Gastroesophageal sphincter (tissue), 3 donors: Measurements from ENCODE around the gene MCRIP2.

Experiments
- EP300 ChIP-seq: sonication (generic); formaldehyde crosslinking; IDR thresholded peaks from one replicate; pipeline ENCODE4 v1.6.1; 2017; ENCODE audit warnings: antibody characterized with exemption, mild to moderate bottlenecking
- POLR2AphosphoS5 ChIP-seq: sonication (generic); formaldehyde crosslinking; IDR thresholded peaks from one replicate; pipeline ENCODE4 v1.6.1; 2017; ENCODE audit warnings: antibody characterized with exemption
- TF ChIP-seq, protein P1 (sequence below), 4 experiments: fragments of 200-600 bp in 2 of 4; fragments of 450-650 bp in 2 of 4; sonication (generic) in 1 of 4; IDR thresholded peaks; one replicate each; pipeline ENCODE4 v1.5.1; 2017 to 2019; ENCODE audit warnings: antibody characterized with exemption in 4 of 4, mild to moderate bottlenecking in 2 of 4, moderate library complexity in 2 of 4

DNA sequence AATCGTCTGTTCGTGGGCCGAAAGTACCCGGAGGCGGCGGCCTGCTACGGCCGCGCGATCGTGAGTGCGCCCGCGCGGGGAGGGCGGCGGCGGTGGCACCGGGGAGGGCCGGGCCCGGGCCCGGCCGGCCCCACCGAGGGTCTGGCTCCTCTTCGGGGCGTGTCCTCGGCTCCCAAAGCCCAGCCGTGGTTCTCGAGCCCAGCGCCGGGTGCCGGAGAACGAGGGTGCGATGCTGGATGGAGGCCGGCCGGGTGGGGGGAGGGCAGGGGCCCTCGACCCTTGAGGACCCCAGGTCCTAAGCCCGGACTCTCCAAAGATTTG is 39.0 kb downstream of the MCRIP2 start:
- TF ChIP-seq, protein P1, sequence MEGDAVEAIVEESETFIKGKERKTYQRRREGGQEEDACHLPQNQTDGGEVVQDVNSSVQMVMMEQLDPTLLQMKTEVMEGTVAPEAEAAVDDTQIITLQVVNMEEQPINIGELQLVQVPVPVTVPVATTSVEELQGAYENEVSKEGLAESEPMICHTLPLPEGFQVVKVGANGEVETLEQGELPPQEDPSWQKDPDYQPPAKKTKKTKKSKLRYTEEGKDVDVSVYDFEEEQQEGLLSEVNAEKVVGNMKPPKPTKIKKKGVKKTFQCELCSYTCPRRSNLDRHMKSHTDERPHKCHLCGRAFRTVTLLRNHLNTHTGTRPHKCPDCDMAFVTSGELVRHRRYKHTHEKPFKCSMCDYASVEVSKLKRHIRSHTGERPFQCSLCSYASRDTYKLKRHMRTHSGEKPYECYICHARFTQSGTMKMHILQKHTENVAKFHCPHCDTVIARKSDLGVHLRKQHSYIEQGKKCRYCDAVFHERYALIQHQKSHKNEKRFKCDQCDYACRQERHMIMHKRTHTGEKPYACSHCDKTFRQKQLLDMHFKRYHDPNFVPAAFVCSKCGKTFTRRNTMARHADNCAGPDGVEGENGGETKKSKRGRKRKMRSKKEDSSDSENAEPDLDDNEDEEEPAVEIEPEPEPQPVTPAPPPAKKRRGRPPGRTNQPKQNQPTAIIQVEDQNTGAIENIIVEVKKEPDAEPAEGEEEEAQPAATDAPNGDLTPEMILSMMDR (IDR thresholded peaks at IDR 0.05) = no peak
- TF ChIP-seq POLR2AphosphoS5 (no peak), EP300 (no peak)
